AG04450 (cell line): ENCODE results near the gene KCNMB2. TPM values are rescaled to one million over a fixed set of nuclear protein-coding genes. Genes with fewer than 3 reads are reported as not detected.

Experiments
- CTCF ChIA-PET: fragments of 300-600, 350-600 bp; formaldehyde crosslinking; extraction: SDS; loops from one replicate; lab custom pipeline; 2022; ENCODE audit warnings: antibody characterized with exemption, inconsistent platforms; lab: Charles Lee
- POLR2A ChIA-PET: fragments of 350-600 bp; formaldehyde crosslinking; extraction: SDS; loops from one replicate; lab custom pipeline; 2021; ENCODE audit warnings: antibody characterized with exemption, inconsistent platforms; lab: Yijun Ruan, JAX
- DNase-seq: peaks from one replicate; pipeline ENCODE4 v3.0.0-alpha.2; 2011; ENCODE audit warnings: low read depth, low spot score
- H3K27ac ChIP-seq: one replicate; pipeline ENCODE4 v1.5.1; 2012; ENCODE audit warnings: low read depth, low read length, control low read depth
- H3K27me3 ChIP-seq: one replicate; pipeline ENCODE4 v1.6.0; 2012; ENCODE audit warnings: low read length; ENCODE audit not compliant: control insufficient read depth, insufficient read depth
- H3K4me3 ChIP-seq: 2 replicates; pipeline ENCODE4 v1.5.1; 2011; ENCODE audit warnings: mild to moderate bottlenecking, low read depth, low read length, control low read depth
- H3K9me3 ChIP-seq: 2 replicates; pipeline ENCODE4 v1.5.1; 2012; ENCODE audit warnings: low read length; ENCODE audit not compliant: control insufficient read depth, insufficient read depth
- CTCF ChIP-seq: IDR thresholded peaks from 2 replicates; pipeline ENCODE4 v1.5.1; 2011; ENCODE audit warnings: low read depth, low read length, control low read depth, inconsistent platforms
- polyA plus RNA-seq: library from polyadenylated mRNA; depleted of rRNA; stranded (reverse); fragments of >200 nt; gene quantifications from 2 replicates; pipeline ENCODE4 v1.2.3, GENCODE V29; 2011

The KCNMB2 gene
- polyA plus RNA-seq, 1 experiment = not detected

DNA sequence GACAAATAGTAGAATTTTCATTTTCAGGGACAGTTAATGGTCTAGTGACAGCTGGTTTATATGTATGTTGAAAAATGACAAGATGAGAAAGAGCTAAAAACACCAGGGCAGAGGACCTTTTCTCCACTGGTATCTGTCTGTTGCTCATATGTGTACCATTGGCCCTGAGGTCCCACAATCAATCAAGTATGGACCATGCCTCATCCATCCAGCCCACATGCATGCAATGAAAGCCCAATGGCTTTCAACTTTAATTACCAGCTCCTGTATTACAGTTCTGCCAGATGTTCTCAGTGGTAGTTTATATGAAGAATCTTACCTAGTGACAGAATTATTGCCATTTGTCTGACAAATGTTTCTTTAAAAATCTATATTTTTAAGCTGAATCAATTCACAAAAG is 301.3 kb downstream of the KCNMB2 start:
- DNase-seq = no peak
- Histone ChIP-seq H3K9me3 (no peaks in the 10 kb centered on the region), H3K4me3 (no peak overlapping the region), H3K27me3 (no peaks in the 10 kb centered on the region), H3K27ac (no peak overlapping the region)
- POLR2A ChIA-PET = no interaction called here
- TF ChIP-seq CTCF = no peak
- CTCF ChIA-PET = no interaction called here

GRCh38 chr3:178840586-178840985 is 304.4 kb downstream of the KCNMB2 start:
- Histone ChIP-seq H3K4me3 (no peak overlapping the region), H3K9me3 (no peaks in the 10 kb centered on the region), H3K27ac (no peak overlapping the region), H3K27me3 (no peaks in the 10 kb centered on the region)
- DNase-seq = no peak
- CTCF ChIA-PET = no interaction called here
- POLR2A ChIA-PET = no interaction called here
- no peak for TF ChIP-seq CTCF

- POLR2A ChIA-PET = no interaction called here
- no peak overlapping the region for H3K27ac ChIP-seq
- H3K9me3 ChIP-seq = no peaks in the 10 kb centered on the region
- CTCF ChIA-PET = no interaction called here
- no peak for DNase-seq
- H3K27me3 ChIP-seq = no peaks in the 10 kb centered on the region
- TF ChIP-seq CTCF = no peak
- no peak overlapping the region for H3K4me3 ChIP-seq
Observed at GRCh38 chr3:178841011-178841410, 304.8 kb downstream of the KCNMB2 start.

- ChIA-PET CTCF (no interaction called here), POLR2A (no interaction called here)
- no peak overlapping the region for H3K4me3 ChIP-seq
- H3K27ac ChIP-seq = no peak overlapping the region
- no peak for TF ChIP-seq CTCF
- DNase-seq = no peak
- no peaks in the 10 kb centered on the region for H3K9me3 ChIP-seq
- H3K27me3 ChIP-seq = no peaks in the 10 kb centered on the region
Observed at GRCh38 chr3:178844916-178845315, 308.7 kb downstream of the KCNMB2 start.

DNA sequence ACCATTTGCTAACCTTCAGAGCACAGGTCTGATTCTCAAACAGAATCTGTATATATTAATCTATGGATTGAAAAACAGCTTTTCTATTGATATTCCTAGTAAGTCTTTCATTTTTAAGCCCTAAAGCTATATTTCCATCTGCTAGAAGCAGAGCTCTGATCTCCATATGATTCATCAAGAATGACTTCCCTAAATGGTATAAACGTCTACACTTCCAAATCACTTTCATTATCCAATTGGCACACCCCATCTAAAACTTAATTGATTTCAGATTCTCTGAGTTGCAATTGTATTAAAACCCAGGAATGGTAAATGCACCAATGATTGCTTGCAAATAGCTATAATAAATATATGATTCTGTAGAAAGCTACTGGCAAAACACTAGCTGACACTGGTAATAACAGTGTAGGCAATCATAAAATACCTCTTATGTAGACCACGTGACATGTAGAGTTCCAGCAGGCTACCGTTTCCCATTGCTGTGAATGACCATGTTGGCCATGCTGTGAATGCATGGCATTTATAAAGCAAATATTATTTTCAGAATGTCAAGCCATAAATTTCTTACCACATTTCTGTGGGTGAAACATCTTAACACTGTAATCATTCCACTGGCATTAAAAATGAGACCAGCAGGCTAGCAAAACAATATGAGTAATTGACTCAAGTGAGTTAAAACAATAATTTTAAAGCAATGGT is 309.3 kb downstream of the KCNMB2 start:
- POLR2A ChIA-PET = no interaction called here
- no peak for TF ChIP-seq CTCF
- H3K27me3 ChIP-seq = no peaks in the 10 kb centered on the region
- no peaks in the 10 kb centered on the region for H3K9me3 ChIP-seq
- H3K27ac ChIP-seq = no peak overlapping the region
- CTCF ChIA-PET = no interaction called here
- DNase-seq = no peak
- H3K4me3 ChIP-seq = no peak overlapping the region
